Fibroblast of skin of back (primary cell): Measurements from ENCODE around the gene UST.
"Not testable (repeated sequence)": the region's sequence is repeated elsewhere in the genome, so short reads cannot be mapped to it uniquely, and the experiment has no call there.

Source experiments
- DNase-seq: peaks from one replicate; pipeline ENCODE4 v3.0.0-alpha.2; 2013

Gene UST

DNA sequence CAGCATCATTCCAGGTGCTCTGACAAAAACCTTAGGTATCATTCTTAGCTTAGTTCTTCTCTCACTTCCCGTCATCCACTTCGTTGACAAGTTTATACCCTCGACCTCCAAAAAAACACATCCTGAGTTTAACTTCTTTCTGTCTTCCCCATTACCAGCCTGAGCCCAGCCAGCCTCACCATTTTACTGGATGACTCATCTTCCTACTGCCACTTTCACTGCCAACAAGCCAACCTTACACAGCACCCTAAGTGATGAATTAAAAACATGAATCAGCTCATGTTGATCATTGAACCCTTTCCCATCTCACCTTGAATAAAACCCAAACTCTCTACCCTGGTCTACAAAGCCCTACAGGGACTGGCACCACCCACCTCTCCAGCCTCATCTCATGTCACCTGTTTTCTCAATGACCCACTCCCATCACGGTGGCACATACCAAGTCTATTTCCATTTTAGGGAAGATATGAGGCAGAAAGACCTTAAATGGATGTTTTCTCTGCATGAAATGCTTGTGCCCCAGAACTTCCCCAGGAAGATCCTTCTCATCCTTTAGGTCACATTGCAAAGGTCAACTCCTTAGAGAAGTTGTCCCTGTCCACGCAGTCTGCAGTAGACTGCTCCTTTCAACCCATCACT is 9.9 kb upstream of the UST start:
- no peak for DNase-seq

DNA sequence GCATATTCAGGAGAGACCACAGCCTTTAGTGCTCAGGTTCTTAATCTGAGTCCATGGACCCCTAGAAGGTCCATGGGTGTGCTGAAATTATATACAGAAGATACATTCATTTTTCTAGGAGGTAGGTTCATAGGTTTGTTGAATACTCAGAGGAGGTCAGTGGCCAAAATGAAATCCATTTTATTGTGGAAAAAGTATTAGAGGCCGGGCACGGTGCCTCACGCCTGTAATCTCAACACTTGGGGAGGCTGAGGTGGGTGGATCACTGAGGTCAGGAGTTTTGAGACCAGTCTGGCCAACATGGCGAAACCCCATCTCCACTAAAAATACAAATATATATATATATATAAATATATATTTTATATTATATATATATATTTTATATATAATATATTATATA is 9.0 kb upstream of the UST start:
- DNase-seq = no peak

DNA sequence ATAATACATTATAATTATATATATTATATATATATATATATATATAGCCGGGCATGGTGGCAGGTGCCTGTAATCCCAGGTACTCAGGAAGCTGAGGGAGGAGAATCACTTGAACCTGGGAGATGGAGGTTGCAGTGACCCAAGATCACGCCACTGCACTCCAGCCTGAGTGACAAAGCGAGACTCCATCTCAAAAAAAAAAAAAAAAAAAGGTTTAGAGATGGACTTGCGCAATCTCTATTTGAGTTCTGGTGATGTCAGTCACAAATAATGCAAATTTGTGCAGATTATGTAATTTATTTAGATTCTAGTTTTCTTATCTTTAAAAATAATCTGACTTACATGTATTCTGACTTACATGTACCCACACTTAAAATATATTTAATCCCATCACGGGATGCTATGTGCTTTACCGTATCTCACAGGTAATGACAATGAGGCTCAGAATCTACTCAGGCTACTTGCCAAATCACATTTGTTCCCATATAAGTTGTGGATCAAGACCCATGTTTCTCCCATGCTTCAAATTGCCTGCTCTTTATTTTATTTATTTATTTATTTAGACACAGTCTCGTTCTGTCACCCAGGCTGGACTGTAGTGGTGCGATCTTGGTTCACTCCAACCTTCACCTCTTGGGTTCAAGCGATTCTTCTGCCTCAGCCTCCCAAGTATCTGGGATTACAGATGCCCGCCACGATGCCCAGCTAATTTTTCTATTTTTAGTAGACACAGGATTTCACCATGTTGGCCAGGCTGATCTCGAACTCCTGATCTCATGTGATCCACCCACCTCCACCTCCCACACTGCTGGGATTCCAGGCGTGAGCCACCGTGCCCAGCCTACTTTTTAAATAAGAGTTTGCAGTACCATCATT is 7.6 kb upstream of the UST start:
- no peak for DNase-seq

DNA sequence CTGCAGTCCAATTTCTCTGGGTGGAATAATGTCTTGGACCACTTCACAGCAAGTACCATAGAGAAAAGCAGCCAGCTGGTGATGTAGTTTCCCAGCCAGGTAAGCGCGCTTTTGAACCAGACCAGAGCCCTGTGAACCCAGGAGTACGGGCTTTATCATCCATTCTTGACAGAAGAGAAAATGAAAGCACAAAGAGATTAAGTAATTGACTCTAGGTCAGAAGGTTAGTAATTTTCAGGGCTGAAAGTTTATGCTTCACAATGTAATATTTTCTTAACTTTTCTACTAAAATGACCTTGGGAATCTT is 7.1 kb upstream of the UST start:
- DNase-seq = no peak

DNA sequence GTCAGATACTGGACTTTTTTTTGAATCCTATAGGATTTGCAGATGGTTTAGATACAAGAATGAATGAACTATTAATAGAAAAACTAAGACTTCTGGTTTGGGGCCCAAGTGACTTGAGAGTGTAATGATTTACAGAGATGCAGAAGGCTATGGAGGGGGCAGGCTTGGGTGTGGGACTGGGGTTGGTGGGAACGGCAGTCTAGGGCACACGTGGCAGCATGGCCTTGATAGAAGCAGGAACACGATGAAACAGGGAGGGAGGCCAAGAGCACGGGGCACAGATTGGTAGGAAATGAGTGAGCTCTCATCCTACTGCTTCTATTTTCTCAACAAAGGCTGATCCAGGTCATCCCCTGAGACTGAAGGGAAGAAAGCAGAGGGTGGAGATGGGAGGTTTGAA is 3.4 kb upstream of the UST start:
- no peak for DNase-seq

DNA sequence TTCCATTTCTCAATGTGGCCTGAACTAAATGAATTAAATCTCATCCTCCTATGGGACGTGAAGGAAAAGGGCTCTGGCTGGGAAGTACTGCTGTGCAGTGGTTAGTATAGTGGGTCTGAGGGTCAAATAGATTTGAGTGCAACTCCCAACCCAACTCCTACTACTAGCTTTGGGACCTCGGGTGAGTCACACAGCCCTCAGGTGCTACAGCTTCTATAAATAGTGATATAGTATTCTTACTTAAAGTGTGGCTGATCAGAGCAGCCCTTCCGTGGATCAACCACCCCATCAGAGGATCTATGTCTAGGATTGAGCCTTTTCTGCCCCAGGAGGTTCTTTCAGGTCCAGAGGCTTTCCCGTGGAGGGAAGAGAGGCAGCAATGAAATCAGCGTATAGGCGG is 904 bp upstream of the UST start:
- DNase-seq = peak; percentile 6

DNA sequence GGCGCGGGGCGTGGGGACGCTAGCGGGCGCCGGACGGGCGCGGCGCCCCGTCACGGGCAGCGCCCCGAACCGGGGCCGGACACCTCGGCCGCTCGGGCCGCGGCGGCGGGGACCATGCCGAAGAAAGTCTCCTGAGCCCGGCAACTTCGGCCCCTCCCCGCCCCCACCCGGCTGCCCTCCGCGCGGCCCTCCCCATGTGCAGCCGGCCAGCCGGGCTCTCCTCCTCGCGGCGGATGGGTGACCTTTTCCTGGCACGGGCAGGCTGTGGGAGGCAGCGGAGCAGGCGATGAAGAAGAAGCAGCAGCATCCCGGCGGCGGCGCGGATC is 278 bp downstream of the UST start:
- DNase-seq = peak; percentile 55

DNA sequence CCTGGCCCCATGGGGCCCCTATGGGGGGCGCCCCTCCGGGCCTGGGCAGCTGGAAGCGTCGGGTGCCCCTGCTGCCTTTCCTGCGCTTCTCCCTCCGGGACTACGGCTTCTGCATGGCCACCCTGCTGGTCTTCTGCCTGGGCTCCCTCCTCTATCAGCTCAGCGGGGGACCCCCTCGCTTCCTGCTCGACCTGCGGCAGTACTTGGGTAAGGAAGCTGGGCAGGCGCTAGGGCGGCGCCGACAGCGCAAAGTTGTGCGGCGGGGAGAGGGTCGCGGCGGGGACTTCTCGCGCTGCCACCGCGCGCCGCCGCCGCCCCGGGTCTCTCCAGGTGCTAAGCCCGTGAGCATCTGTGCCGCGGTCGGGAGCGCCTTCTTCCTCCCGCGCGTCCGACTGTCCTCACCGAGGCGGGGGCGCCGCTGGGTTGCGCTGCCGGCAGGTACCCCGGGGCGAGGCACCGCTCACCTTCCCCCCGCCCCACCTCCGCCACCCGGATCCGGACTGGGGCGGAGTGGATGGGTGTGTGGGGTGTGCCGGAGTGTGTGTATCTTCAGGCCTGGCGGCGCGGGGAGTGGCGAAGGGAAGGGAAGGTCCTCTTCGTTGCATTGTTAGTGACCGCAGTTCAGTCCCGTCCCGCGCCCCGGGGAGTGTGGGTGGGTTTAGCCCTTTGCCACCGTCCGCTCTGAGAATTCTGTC is 788 bp downstream of the UST start:
- DNase-seq = peak; percentile 55

DNA sequence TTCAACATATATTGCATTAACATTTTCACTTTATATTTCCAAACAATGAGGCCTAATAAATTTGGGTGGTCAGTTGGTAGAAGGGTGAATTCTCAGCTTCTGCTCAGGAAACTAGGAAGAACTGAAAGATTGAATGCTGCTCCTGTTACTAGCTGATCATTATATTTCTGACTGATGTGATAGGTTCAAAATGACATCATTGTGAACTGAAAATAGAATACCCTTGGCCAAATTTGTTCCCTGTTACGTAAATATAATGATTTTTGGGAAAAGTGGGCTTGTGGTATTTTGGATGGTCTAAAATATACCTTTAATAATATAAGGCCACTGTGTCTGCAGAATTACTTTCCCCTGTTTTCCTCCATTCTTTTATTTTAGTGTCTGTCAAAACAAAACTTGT is 2.8 kb downstream of the UST start:
- no peak for DNase-seq

DNA sequence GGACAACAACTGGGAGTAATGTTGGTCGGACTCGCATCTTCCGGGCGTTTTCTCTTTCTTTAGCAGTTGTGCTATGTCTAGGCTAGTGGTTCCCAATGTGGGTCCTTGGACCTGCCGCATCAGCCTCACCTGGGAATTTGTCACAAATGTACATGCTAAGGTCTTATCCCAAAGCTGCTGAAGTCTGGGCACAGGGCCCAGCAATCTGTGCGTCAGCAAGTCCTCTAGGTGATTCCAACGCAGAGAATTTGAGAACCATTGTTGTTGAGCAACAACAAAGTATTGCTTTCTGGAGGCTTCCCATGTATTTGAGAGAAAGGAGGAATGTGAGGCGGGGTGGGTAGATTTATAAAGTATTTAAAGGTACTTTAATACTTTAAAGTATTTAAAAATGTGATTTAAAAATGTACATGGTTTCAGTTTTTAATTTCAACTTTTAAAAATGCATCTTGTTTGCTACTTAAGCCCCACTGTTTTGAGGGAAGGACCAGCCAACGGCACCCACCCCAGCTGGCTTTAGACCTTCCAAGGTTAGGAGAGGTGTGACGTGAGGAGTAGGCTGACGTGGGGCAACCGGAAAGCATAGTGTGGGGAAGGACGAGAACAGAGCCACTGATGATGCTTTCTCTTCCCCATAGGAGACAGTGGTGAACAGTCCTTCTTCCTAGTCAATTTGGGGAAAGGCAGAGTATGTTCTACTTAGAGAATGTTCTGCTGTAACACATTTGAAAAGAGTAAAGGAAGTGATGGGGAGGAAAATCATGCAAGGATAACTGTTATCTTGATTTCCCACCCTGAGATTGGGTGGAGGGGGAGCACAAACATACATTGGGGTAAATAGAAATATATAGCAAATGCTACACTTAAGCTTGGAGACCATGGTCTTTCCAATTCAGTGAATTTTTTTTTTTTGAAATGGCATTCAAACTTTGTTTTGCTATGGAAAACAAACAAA is 4.3 kb downstream of the UST start:
- no peak for DNase-seq

DNA sequence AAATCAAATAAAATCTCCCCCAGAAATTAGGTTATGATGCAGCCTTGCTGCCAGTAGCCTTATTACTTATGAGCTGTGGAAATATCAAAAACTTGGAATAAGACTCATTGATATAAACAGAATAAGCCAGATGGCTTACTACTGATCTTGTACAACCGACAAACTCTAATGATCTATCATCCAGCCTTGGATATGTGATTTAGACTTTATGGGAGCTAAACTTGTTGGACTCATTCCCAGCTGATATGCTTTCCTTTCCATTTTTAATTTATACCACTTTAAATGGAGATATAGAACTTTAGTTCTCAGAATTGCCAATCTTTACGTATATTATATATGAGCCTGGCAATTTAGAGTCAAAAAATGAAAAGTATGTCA is 5.0 kb downstream of the UST start:
- no peak for DNase-seq

DNA sequence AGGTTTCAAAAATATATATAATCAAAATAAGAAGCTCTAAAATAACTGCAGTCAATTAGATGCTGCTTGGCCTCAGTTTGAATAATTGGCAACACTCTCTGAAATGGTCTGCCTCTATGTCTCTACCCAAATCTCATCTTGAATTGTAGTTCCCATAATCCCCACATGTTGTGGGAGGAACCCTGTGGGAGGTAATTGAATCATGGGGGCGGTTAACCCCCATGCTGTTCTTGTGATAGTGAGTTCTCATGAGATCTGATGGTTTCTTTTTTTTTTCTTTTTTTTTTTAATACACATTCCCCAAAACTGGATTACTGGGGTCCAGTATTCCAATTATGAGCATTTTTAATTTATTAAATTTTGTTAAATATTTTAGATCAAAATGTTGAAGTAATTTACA is 8.5 kb downstream of the UST start:
- not testable (repeated sequence) for DNase-seq

DNA sequence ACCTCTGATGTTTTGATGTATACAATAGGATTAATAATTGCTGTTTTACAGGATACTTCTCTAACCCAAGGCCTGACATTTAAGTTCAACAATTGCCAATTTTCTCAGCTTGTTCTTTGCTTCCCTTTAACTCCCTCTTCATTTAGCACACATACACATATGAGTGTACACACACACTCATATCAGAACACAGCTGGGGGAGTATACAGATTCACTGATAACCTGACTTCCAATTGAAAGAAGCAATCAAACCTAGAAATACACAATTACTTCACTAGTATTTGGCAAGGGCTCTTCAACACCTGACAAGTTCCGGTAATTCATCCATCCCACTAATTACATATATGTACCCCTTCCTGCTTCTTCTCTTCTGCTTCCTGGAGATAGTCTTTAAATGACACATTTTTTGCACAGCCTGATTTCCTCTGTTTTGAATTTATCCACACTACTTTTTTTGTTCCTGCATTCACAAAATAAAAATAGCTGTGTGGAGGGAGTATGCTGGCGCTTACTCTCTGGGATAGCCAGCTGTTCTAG is 11.2 kb downstream of the UST start:
- no peak for DNase-seq

DNA sequence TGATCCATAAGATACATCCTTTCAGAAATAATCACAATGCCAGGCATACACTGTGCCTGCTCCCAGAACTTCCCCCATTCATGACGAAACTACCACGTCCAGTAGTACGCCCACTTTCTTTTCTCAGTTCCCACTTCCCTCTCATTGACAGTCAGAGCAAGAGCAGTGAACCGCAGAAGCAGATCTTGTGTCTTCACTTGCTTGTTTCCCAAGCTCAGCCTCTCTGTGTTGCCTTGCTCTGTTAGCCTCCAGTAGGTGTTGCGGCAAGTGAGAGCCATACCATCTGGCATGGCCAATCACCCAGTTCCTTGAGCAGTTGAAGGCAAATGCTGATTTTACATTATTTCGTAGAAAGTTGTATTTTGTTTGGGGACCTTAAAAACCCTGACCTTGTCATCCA is 11.7 kb downstream of the UST start:
- no peak for DNase-seq

DNA sequence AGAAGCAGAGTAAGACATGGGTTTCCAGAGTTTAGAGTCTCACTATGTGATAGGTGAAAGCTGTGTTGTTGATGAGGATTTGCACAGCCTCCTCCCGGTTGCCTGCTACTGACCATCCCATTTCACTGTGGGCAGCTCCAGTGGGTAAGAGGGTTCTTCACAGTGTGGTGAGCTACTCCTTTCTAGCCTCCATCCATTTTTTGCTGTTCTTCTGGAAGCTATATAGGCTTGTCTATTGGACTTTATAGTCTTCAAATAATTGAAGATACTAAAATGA is 13.4 kb downstream of the UST start:
- no peak for DNase-seq

DNA sequence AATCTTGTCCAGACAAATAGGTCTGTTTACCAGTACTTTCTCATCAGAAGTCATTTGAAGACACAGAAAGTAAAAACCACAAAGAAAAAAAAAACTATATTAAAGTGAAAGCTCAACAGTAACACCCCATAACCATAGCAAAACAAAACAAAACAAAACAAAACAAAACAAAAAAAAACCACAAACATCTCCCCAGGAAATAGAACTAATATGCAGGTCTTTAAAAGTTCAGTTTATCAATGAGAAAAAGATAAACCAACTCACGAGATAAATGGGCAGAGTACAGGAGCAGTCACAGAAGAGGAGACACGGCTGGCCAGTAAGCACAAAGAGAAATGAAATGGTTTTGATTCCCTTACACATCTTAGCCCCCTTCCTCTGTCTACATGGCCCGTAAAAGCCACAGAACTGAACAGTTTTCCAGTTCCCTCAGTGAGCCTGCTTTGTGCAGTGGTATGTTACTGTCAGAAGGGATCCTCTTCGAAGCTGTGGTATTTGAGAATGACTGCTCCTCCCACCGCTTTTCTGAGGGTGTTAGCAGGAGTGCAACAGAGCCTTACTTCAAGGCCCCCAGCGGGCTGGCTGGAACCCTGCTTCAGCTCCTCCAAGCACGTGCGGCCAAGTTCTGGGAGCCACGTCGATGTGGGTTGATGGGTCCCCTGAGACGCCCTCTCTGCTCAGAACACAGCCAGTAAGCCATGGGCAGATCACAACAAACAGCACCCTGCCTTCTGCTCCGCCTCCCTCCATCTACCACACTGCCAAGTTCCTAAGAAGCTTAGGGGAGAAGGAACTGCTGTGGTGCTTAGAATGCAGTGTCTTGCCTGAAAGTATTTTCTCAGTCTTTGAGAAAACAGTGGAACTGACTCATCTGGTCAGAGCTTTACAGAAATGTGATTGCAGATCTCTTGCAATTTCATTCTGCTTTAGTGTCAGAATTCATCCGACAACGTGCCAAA is 14.0 kb downstream of the UST start:
- peak; percentile 96 for DNase-seq

DNA sequence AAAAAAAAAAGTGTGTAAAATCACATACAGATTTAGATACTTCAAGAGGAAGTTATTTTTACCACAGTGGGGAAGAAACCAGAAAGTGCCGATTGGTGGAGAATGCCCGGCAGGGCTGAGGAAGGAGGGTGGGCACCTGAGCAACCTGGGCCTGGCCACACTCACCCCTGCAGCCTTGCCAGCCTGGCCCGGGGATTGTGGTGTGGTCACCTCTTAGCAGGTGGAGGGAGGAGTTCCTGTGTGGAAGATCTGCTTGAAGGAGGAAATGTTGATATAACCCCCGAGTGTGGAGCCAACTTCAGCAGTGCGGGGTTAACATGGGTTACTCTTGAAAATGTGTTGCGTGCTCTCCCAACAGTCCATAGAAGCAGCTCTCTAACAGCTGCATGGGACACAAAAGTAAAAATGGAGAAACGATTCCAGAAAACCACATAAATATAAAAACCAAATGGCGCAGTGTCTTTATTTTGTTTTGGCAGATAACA is 14.7 kb downstream of the UST start:
- DNase-seq = no peak

DNA sequence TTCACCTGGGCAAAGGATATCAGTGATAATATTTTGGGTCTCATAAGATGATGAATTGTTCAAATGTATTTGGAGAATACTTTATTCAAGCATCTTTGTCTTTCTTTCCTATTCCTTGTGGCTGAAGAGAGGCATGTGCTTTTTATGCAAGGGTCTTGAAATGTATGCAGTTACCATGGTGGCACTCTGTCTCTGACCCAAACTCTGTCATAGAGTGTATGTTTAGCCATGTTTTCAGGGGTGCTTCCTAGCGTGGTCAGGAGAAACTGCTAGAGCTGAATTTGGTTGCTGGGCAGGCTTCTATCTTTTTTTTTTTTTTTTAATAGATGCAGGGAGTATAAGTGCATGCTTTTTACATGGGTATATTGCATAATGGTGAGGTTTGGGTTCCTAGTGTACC is 15.4 kb downstream of the UST start:
- DNase-seq = no peak

DNA sequence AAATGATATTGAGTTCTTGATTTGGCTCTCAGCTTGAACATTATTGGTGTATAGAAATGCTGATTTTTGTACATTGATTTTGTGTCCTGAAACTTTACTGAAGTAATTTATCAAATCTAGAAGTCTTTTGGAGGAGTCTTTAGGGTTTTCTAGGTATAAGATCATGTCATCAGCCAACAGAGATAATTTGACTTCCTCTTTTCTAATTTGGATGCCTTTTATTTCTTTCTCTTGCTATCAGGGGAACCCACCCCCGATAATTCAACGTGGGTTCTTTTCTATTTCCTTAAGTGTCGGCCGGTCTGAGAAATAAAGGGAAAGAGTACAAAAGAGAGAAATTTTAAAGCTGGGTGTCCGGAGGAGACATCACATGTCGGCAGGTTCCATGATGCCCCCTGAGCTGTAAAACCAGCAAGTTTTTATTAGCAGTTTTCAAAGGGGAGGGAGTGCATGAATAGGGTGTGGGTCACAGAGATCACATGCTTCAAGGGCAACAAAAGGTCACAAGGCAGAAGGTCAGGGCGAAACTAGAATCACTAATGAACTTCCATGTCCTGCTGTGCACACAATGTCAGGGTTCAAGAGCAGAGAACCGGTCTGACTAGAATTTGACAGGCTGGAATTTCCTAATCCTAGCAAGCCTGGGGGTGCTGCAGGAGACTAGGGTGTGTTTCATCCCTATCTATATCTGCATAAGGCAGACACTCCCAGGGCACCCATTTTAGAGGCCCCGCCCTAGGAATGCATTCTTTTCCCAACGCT is 17.6 kb downstream of the UST start:
- DNase-seq = not testable (repeated sequence)

DNA sequence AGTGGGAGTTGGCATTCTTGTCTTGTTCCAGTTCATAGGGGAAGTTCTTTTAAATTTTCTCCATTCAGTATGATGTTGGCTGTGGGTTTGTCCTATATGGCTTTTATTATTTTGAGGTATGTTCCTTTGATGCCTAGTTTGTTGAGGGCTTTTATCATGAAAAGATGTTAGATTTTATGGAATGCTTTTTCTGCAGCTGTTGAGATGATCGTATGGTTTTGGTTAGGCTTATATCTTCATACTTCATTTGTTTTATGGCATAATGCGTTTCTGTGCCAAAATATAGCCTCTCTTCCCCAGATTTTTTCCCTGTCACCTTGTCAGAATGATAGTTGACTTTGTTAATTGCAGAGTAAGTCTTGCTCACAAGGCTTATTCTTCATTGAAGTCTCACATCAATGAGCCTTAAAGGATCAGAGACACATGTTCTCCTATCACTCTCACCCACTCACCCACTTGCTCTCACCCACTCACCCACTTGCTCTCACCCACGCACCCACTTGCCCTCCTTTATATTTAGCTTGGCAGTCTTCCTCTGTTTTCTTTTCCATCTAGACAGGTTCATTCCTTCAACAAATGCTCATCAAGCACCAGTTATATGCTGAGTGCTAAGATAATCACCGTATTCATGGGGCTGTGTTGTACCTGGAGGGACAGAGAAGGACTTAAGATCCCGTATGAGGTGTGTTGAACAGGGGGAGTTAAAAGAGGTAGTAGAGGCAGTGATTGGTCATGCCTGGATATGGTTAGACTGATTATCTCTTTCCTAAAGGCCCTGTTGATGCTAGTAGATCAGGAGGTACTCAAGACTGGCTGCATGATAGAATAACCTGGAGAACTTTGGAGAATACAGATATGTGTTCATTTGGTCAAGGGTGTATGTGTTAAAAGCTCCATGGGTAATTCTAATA is 19.3 kb downstream of the UST start:
- DNase-seq = no peak
